CD4-positive, alpha-beta memory T cell (primary cell): Measurements from ENCODE around the gene TEAD3. TPM values are rescaled to one million over a fixed set of nuclear protein-coding genes. Genes with fewer than 3 reads are reported as not detected.
A peak's percentile ranks its signal among the peaks of the same experiment; 100 is the strongest.

ENCODE experiments used
- CTCF ChIA-PET: fragments of 350-600 bp; sonication (Branson Sonifier 250); formaldehyde crosslinking; loops from one replicate; lab custom pipeline; 2021; ENCODE audit warnings: inconsistent platforms; ENCODE audit not compliant: partially characterized antibody; lab: Charles Lee
- POLR2A ChIA-PET: fragments of 350-600 bp; sonication (Branson Sonifier 250); formaldehyde crosslinking; loops from one replicate; lab custom pipeline; 2021; ENCODE audit not compliant: partially characterized antibody; lab: Charles Lee
- DNase-seq, 5 donors: peaks; one replicate each; pipeline versions ENCODE4 v3.0.0 to v3.0.0-alpha.2; 2020 to 2022; ENCODE audit warnings: mixed read lengths in 1 of 5
- H3K27ac ChIP-seq: one replicate; pipeline ENCODE4 v1.7.0; 2013; ENCODE audit warnings: low read depth, low read length
- H3K27me3 ChIP-seq: 2 replicates; pipeline ENCODE4 v1.7.0; 2013; ENCODE audit warnings: mild to moderate bottlenecking, low read length, moderate library complexity; ENCODE audit not compliant: insufficient read depth
- H3K36me3 ChIP-seq: 2 replicates; pipeline ENCODE4 v1.7.0; 2013; ENCODE audit warnings: mild to moderate bottlenecking, low read length, moderate library complexity; ENCODE audit not compliant: insufficient read depth
- H3K4me1 ChIP-seq: 2 replicates; pipeline ENCODE4 v1.7.0; 2013; ENCODE audit warnings: mild to moderate bottlenecking, low read length, moderate library complexity; ENCODE audit not compliant: insufficient read depth
- H3K4me3 ChIP-seq, 2 donors: one replicate each; pipeline ENCODE4 v1.7.0; 2013; ENCODE audit warnings: low read length in 2 of 2, mild to moderate bottlenecking in 1 of 2
- H3K9me3 ChIP-seq, 2 donors: one replicate each; pipeline ENCODE4 v1.7.0; 2013; ENCODE audit warnings: low read length in 2 of 2, control low read depth in 1 of 2; ENCODE audit not compliant: control insufficient read depth in 1 of 2
- H3K27ac Mint-ChIP-seq, 7 donors: one replicate each; pipeline ENCODE4 v1.8.0; 2020 to 2021; ENCODE audit warnings: mixed read lengths in 7 of 7, mild to moderate bottlenecking in 6 of 7, inconsistent platforms in 3 of 7, moderate library complexity in 3 of 7
- H3K27me3 Mint-ChIP-seq, 2 donors: one replicate each; pipeline ENCODE4 v1.8.0; 2020 to 2021; ENCODE audit warnings: mixed read lengths in 2 of 2
- H3K36me3 Mint-ChIP-seq, 2 donors: one replicate each; pipeline ENCODE4 v1.8.0; 2020 to 2021; ENCODE audit warnings: mixed read lengths in 2 of 2, inconsistent platforms in 1 of 2, mild to moderate bottlenecking in 1 of 2
- H3K4me1 Mint-ChIP-seq, 4 donors: one replicate each; pipeline ENCODE4 v1.8.0; 2020 to 2021; ENCODE audit warnings: mixed read lengths in 4 of 4, mild to moderate bottlenecking in 1 of 4
- H3K4me3 Mint-ChIP-seq, 8 donors: one replicate each; pipeline ENCODE4 v1.8.0; 2020 to 2021; ENCODE audit warnings: mixed read lengths in 8 of 8, mild to moderate bottlenecking in 7 of 8, moderate library complexity in 6 of 8, inconsistent platforms in 3 of 8
- H3K9me3 Mint-ChIP-seq, 8 donors: one replicate each; pipeline ENCODE4 v1.8.0; 2020 to 2021; ENCODE audit warnings: mixed read lengths in 8 of 8, mild to moderate bottlenecking in 5 of 8, inconsistent platforms in 3 of 8, moderate library complexity in 1 of 8
- intact Hi-C: fragments of 100-400 bp; cut with micrococcal nuclease; formaldehyde crosslinking; loops from one replicate; pipeline ENCODE4 v1.15.1; 2023
- polyA plus RNA-seq, 2 donors: library from polyadenylated mRNA; unstranded; fragments of 300-500 nt; fragmentation: Illumina TruSeq; gene quantifications; one replicate each; pipeline ENCODE4 v1.2.3, GENCODE V29; 2021
- total RNA-seq, 2 experiments: library from RNA; stranded (reverse); gene quantifications; one replicate each; pipeline ENCODE4 v1.2.3, GENCODE V29; 2021

TEAD3 gene
- total and polyA plus RNA-seq, 4 experiments from 2014 or later = 0.08 to 0.20 TPM; not detected in 2

GRCh38 chr6:35487658-35488516 lies 9.0 kb downstream of the TEAD3 start:
- H3K27ac ChIP-seq = no peak overlapping the region
- ChIA-PET POLR2A (interaction anchor here (1.0 kb wide), 1 partner anchor 16 kb away, joined by 3 read pairs; no protein-coding TSS in a partner anchor), CTCF (no interaction called here)
- Mint-ChIP-seq H3K4me1 (peaks cover 0 to 8% (median 5%) of the 10 kb centered on the region in 4 donors), H3K36me3 (no peaks in the 10 kb centered on the region), H3K9me3 (no peaks in the 10 kb centered on the region), H3K27me3 (no peaks in the 10 kb centered on the region), H3K4me3 (no peak overlapping the region), H3K27ac (peak overlapping the region in 4 of 7 donors; percentile 17 to 70 (median 33))
- no peaks in the 10 kb centered on the region for H3K9me3 ChIP-seq
- no peaks in the 10 kb centered on the region for H3K36me3 ChIP-seq
- no peak overlapping the region for H3K4me3 ChIP-seq
- H3K27me3 ChIP-seq = no peaks in the 10 kb centered on the region
- peak in 1 of 5 donors; percentile 16 for DNase-seq
- intact Hi-C loops = no loop called here
- H3K4me1 ChIP-seq = no peaks in the 10 kb centered on the region

GRCh38 chr6:35486005-35486925 lies 10.6 kb downstream of the TEAD3 start:
- Mint-ChIP-seq H3K9me3 (no peaks in the 10 kb centered on the region), H3K4me3 (no peak overlapping the region), H3K36me3 (no peaks in the 10 kb centered on the region), H3K27me3 (no peaks in the 10 kb centered on the region), H3K27ac (peak overlapping the region in 1 of 7 donors; percentile 61), H3K4me1 (peaks cover 0 to 8% (median 2%) of the 10 kb centered on the region in 4 donors)
- no peaks in the 10 kb centered on the region for H3K9me3 ChIP-seq
- POLR2A ChIA-PET = no interaction called here
- no peak overlapping the region for H3K4me3 ChIP-seq
- H3K36me3 ChIP-seq = no peaks in the 10 kb centered on the region
- no peaks in the 10 kb centered on the region for H3K4me1 ChIP-seq
- CTCF ChIA-PET = interaction anchor here (0.6 kb wide), 1 partner anchor 14 kb away, joined by 3 read pairs; no protein-coding TSS in a partner anchor
- intact Hi-C loops = no loop called here
- no peaks in the 10 kb centered on the region for H3K27me3 ChIP-seq
- no peak overlapping the region for H3K27ac ChIP-seq
- peak in 1 of 5 donors; percentile 27 for DNase-seq

- Mint-ChIP-seq H3K36me3 (no peaks in the 10 kb centered on the region), H3K27me3 (no peaks in the 10 kb centered on the region), H3K27ac (no peak overlapping the region), H3K4me1 (peaks cover 0 to 7% (median under 1%) of the 10 kb centered on the region in 4 donors), H3K4me3 (no peak overlapping the region), H3K9me3 (no peaks in the 10 kb centered on the region)
- H3K27me3 ChIP-seq = no peaks in the 10 kb centered on the region
- CTCF ChIA-PET = no interaction called here
- no peaks in the 10 kb centered on the region for H3K36me3 ChIP-seq
- intact Hi-C loops = no loop called here
- no peak overlapping the region for H3K4me3 ChIP-seq
- POLR2A ChIA-PET = interaction anchor here (1.1 kb wide), 1 partner anchor 20 kb away, joined by 3 read pairs; no protein-coding TSS in a partner anchor
- H3K9me3 ChIP-seq = no peaks in the 10 kb centered on the region
- no peaks in the 10 kb centered on the region for H3K4me1 ChIP-seq
- DNase-seq = no peak
- H3K27ac ChIP-seq = no peak overlapping the region
Measured at GRCh38 chr6:35485402-35485877, 11.4 kb downstream of the TEAD3 start.

GRCh38 chr6:35484921-35485392 lies 11.9 kb downstream of the TEAD3 start:
- H3K36me3 ChIP-seq = no peaks in the 10 kb centered on the region
- peak in 1 of 5 donors; percentile 25 for DNase-seq
- peaks cover 0 to 7% (median under 1%) of the 10 kb centered on the region in 4 donors for H3K4me1 Mint-ChIP-seq
- no peak overlapping the region for H3K27ac Mint-ChIP-seq
- POLR2A ChIA-PET = interaction anchor here (1.1 kb wide), 1 partner anchor 21 kb away, joined by 3 read pairs; no protein-coding TSS in a partner anchor
- CTCF ChIA-PET = no interaction called here
- intact Hi-C loops = no loop called here
- H3K27me3 ChIP-seq = no peaks in the 10 kb centered on the region
- H3K4me3 Mint-ChIP-seq = no peak overlapping the region
- H3K9me3 ChIP-seq = no peaks in the 10 kb centered on the region
- no peaks in the 10 kb centered on the region for H3K36me3 Mint-ChIP-seq
- H3K27me3 Mint-ChIP-seq = peaks cover 0 to under 1% of the 10 kb centered on the region in 2 donors
- H3K9me3 Mint-ChIP-seq = no peaks in the 10 kb centered on the region
- H3K4me3 ChIP-seq = no peak overlapping the region
- no peaks in the 10 kb centered on the region for H3K4me1 ChIP-seq
- H3K27ac ChIP-seq = no peak overlapping the region

GRCh38 chr6:35483893-35484645 lies 12.8 kb downstream of the TEAD3 start:
- peaks cover 0 to 1% of the 10 kb centered on the region in 2 donors for H3K27me3 Mint-ChIP-seq
- no peaks in the 10 kb centered on the region for H3K27me3 ChIP-seq
- no peaks in the 10 kb centered on the region for H3K36me3 ChIP-seq
- H3K36me3 Mint-ChIP-seq = no peaks in the 10 kb centered on the region
- no peaks in the 10 kb centered on the region for H3K9me3 ChIP-seq
- no peak overlapping the region for H3K27ac ChIP-seq
- no peaks in the 10 kb centered on the region for H3K4me1 ChIP-seq
- ChIA-PET CTCF (no interaction called here), POLR2A (interaction anchor here (1.1 kb wide), 1 partner anchor 22 kb away, joined by 3 read pairs; no protein-coding TSS in a partner anchor)
- H3K4me3 ChIP-seq = no peak overlapping the region
- intact Hi-C loops = no loop called here
- H3K27ac Mint-ChIP-seq = peak overlapping the region in 2 of 7 donors; percentile 35 to 68
- H3K4me3 Mint-ChIP-seq = no peak overlapping the region
- no peaks in the 10 kb centered on the region for H3K9me3 Mint-ChIP-seq
- peaks cover 0 to 7% (median under 1%) of the 10 kb centered on the region in 4 donors for H3K4me1 Mint-ChIP-seq
- DNase-seq = peak in 1 of 5 donors; percentile 8

GRCh38 chr6:35483490-35483889 lies 13.4 kb downstream of the TEAD3 start:
- no peak overlapping the region for H3K27ac Mint-ChIP-seq
- H3K4me1 Mint-ChIP-seq = peaks cover 0 to 7% (median under 1%) of the 10 kb centered on the region in 4 donors
- no peaks in the 10 kb centered on the region for H3K36me3 Mint-ChIP-seq
- Histone ChIP-seq H3K27me3 (no peaks in the 10 kb centered on the region), H3K27ac (no peak overlapping the region), H3K4me1 (no peaks in the 10 kb centered on the region), H3K4me3 (no peak overlapping the region), H3K36me3 (no peaks in the 10 kb centered on the region), H3K9me3 (no peaks in the 10 kb centered on the region)
- H3K9me3 Mint-ChIP-seq = no peaks in the 10 kb centered on the region
- ChIA-PET POLR2A (no interaction called here), CTCF (no interaction called here)
- no peak overlapping the region for H3K4me3 Mint-ChIP-seq
- H3K27me3 Mint-ChIP-seq = peaks cover 0 to 1% of the 10 kb centered on the region in 2 donors
- intact Hi-C loops = no loop called here
- DNase-seq = peak in 1 of 5 donors; percentile 5
